SJSA1 (cell line): Measurements from ENCODE around the gene KCNG1. TPM values are rescaled to one million over a fixed set of nuclear protein-coding genes. Genes with fewer than 3 reads are reported as not detected.

ENCODE experiments used
- DNase-seq, 2 experiments: peaks; one replicate each; pipeline ENCODE4 v3.0.0-alpha.2; 2015 to 2020; ENCODE audit warnings: low spot score in 2 of 2, low read depth in 1 of 2
- H3K27ac ChIP-seq: fragments of 250-450 bp; sonication (Bioruptor Pico); 2 replicates; pipeline ENCODE4 v1.5.1; 2020; ENCODE audit warnings: mild to moderate bottlenecking, moderate library complexity
- H3K27me3 ChIP-seq: fragments of 250-450 bp; sonication (Bioruptor Pico); replicated peaks from 2 replicates; pipeline ENCODE4 v1.5.1; 2020; ENCODE audit warnings: mild to moderate bottlenecking, moderate library complexity
- H3K36me3 ChIP-seq: fragments of 250-450 bp; sonication (Bioruptor Pico); 2 replicates; pipeline ENCODE4 v1.5.1; 2020; ENCODE audit warnings: mild to moderate bottlenecking
- H3K4me1 ChIP-seq: fragments of 250-450 bp; sonication (Bioruptor Pico); replicated peaks from 2 replicates; pipeline ENCODE4 v1.6.1; 2021; ENCODE audit warnings: mild to moderate bottlenecking
- H3K4me3 ChIP-seq: fragments of 250-450 bp; sonication (Bioruptor Pico); 2 replicates; pipeline ENCODE4 v1.5.1; 2020; ENCODE audit warnings: mild to moderate bottlenecking
- H3K9me3 ChIP-seq: fragments of 250-450 bp; sonication (Bioruptor Pico); replicated peaks from 2 replicates; pipeline ENCODE4 v1.5.1; 2020; ENCODE audit warnings: mild to moderate bottlenecking
- total RNA-seq: library from RNA; depleted of rRNA; stranded (reverse); fragments of >200 nt; shearing (Covaris generic); gene quantifications from 2 replicates; pipeline ENCODE4 v1.2.3, GENCODE V29; 2014; rRNA removed

Gene KCNG1
- 17.7 and 31.0 TPM in 2 replicates for total RNA-seq

DNA sequence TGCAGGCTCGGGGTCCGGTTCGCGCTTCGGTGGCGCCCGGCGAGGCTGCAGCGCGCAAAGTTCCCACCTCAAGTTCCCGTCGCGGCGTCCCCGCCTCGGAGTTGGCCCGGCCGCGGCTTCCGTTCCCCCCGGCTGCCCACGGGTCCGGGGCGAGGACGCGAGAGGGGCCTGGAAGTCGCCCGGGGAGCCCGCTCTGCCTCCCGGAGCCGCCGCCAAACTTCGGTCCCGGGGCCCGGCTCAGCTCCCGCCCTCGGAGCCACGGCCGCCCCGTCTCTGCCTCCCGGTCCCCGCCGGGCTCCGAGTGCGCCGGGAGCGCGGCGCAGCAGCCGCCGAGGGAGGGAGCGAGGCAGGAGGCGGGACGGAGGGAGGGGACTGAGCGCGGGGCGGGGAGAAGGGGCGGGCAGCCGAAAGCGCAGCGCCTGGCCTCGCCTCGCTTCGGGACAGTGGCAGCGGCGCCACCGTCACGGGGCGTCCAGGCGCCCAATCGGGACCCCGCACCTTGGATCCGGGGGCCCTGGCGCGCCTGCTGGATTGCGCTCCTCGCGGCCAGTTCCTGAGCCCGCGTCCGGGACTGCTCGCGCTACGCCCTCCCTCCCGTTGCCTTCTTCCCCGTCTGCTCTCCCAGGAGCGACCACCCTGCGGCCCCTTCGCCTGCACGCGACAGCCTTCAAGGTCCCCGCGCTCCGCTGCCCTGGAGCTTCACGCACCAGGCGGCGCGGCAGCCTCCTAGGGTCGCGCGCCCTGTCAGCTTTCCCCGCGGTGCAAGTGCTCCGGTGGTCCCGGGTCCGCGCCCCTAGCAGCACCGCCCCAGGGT, at the start of gene KCNG1:
Gene KCNG1 (minus strand): TSS at position 305 of the 814 bp plus-strand sequence. CDS start 12,769 bp downstream, outside the sequence.
- H3K27me3 ChIP-seq: no peaks in the 10 kb centered on the region; the same call in 1 of the 2 replicates
- peaks cover 17% of the 10 kb centered on the region for H3K4me1 ChIP-seq
- 0 out of 2 replicates have a peak within 1 kb of the TSS, but pooled peaks have one; percentile 13 for H3K27ac ChIP-seq
- peaks cover 4% of the 10 kb centered on the region for H3K9me3 ChIP-seq
- H3K36me3 ChIP-seq: no peaks in the 10 kb centered on the region; the same call in 1 of the 2 replicates
- peak within 1 kb of the TSS; percentile 71 for H3K4me3 ChIP-seq
- DNase-seq: peak; percentile 73 to 82

- H3K27me3 ChIP-seq: peaks cover 38% of the 10 kb centered on the region
Measured at GRCh38 chr20:51070621-51071020, 47.7 kb upstream of the KCNG1 start.

DNA sequence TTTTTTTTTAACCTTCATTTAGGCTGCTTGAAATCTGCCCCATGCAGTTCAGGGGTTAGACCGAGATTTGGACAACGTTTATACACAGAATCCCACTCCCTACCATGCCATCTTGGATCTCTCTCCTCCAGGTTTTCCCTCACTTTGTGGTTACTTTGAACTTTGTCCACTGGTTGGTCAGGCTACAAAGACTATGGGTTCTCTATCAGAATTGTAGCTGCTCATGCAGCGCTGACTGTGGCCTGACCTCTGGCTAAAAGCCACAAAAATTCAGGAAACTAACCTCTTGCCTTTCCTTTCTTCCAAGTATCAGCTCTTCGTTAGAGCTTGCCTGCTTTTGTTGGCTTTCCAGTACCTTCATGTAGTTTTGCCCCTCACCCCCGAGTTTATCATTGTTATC, 44.9 kb upstream of the KCNG1 start:
- no peak for DNase-seq
- Histone ChIP-seq H3K36me3 (no peaks in the 10 kb centered on the region), H3K4me3 (no peak overlapping the region), H3K4me1 (no peaks in the 10 kb centered on the region), H3K27ac (no peak overlapping the region), H3K27me3 (peaks cover 41% of the 10 kb centered on the region), H3K9me3 (no peaks in the 10 kb centered on the region; the same call in 1 of the 2 replicates)

More at GRCh38 chr20:51070621-51071020, 47.7 kb upstream of the KCNG1 start:
- Histone ChIP-seq H3K27ac (no peak overlapping the region), H3K9me3 (no peaks in the 10 kb centered on the region; the same call in 1 of the 2 replicates), H3K4me3 (no peak overlapping the region), H3K36me3 (no peaks in the 10 kb centered on the region), H3K4me1 (no peaks in the 10 kb centered on the region)
- no peak for DNase-seq

- no peak overlapping the region for H3K4me3 ChIP-seq
- H3K27me3 ChIP-seq: peaks cover 33% of the 10 kb centered on the region
- no peaks in the 10 kb centered on the region for H3K36me3 ChIP-seq
- no peaks in the 10 kb centered on the region for H3K4me1 ChIP-seq
- no peaks in the 10 kb centered on the region for H3K9me3 ChIP-seq
- no peak for DNase-seq
- H3K27ac ChIP-seq: no peak overlapping the region
Measured at GRCh38 chr20:51065615-51066014, 42.7 kb upstream of the KCNG1 start.

- Histone ChIP-seq H3K27me3 (peaks cover 28% of the 10 kb centered on the region), H3K4me3 (no peak overlapping the region), H3K36me3 (no peaks in the 10 kb centered on the region), H3K27ac (no peak overlapping the region), H3K4me1 (no peaks in the 10 kb centered on the region), H3K9me3 (no peaks in the 10 kb centered on the region)
- DNase-seq: no peak
Measured at GRCh38 chr20:51064137-51064536, 41.2 kb upstream of the KCNG1 start.

GRCh38 chr20:51062065-51062464, 39.2 kb upstream of the KCNG1 start:
- H3K4me3 ChIP-seq: no peak overlapping the region
- no peaks in the 10 kb centered on the region for H3K4me1 ChIP-seq
- H3K36me3 ChIP-seq: no peaks in the 10 kb centered on the region
- no peak overlapping the region for H3K27ac ChIP-seq
- 0 out of 2 replicates have a peak, but pooled peaks cover under 1% of the 10 kb centered on the region for H3K9me3 ChIP-seq
- DNase-seq: no peak
- H3K27me3 ChIP-seq: peaks cover 16% of the 10 kb centered on the region

DNA sequence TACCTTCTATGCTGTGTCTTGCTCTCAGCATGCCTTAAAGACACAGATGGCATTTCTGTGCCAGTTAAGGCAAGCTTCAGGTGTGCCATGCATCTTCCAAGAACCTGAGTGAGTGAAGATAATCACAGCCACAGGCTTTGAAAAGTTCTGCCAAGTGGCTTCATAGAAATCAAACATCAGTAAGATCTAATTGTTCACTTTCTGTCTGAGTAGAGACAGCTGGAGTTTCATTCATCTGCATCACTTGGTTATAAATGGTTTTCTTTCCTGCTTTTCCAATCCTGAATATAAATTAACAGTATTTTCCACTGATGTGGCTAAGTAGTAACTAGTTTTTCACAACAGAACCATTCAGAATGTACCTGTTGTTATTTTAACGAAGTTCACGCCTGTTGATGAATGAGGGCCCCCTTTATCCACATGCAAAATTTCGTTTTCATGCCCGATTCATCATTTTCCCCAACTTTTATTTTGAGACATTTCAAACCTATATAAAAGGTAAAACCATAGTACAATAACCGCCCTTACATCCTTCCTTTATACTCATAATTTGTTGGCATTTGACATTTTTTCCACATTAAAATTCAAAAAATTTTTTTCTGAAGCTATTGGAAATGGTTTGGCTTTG, 38.6 kb upstream of the KCNG1 start:
- H3K27ac ChIP-seq: no peak overlapping the region

GRCh38 chr20:51060301-51060700, 37.4 kb upstream of the KCNG1 start:
- H3K9me3 ChIP-seq: 0 out of 2 replicates have a peak, but pooled peaks cover 3% of the 10 kb centered on the region
- no peaks in the 10 kb centered on the region for H3K4me1 ChIP-seq
- DNase-seq: no peak
- H3K27me3 ChIP-seq: peaks cover 18% of the 10 kb centered on the region
- no peaks in the 10 kb centered on the region for H3K36me3 ChIP-seq
- no peak overlapping the region for H3K4me3 ChIP-seq
- no peak overlapping the region for H3K27ac ChIP-seq

More for the DNA sequence above, 38.6 kb upstream of the KCNG1 start:
- H3K27me3 ChIP-seq: peaks cover 15% of the 10 kb centered on the region
- H3K9me3 ChIP-seq: 0 out of 2 replicates have a peak, but pooled peaks cover 3% of the 10 kb centered on the region
- H3K36me3 ChIP-seq: no peaks in the 10 kb centered on the region
- H3K4me1 ChIP-seq: no peaks in the 10 kb centered on the region
- no peak for DNase-seq
- H3K4me3 ChIP-seq: no peak overlapping the region

DNA sequence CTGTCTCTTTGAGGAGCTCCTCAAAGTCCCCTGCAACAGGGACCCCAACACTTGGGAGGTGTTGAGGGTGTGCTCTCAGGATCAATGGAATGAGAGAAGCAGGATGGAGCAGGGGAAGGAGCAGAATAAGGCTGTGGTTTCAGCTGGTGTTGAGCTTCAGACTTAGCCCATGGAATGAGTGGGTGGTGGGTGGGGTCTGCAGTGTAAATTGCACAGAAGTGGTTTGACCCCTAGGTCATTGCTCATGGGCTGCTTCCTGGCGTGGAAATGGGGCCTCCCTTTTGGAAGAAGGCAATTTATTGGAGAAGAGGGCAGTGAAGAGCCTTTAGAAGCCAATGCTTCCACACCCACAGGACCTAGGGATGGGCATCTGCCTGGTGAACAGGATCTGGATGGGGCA, 37.0 kb upstream of the KCNG1 start:
- no peak for DNase-seq
- H3K4me3 ChIP-seq: no peak overlapping the region
- 0 out of 2 replicates have a peak, but pooled peaks cover 3% of the 10 kb centered on the region for H3K9me3 ChIP-seq
- H3K4me1 ChIP-seq: no peaks in the 10 kb centered on the region
- no peaks in the 10 kb centered on the region for H3K36me3 ChIP-seq
- H3K27me3 ChIP-seq: peaks cover 21% of the 10 kb centered on the region
- H3K27ac ChIP-seq: no peak overlapping the region

GRCh38 chr20:51058017-51058416, 35.1 kb upstream of the KCNG1 start:
- H3K4me1 ChIP-seq: no peaks in the 10 kb centered on the region
- DNase-seq: no peak
- no peak overlapping the region for H3K27ac ChIP-seq
- no peak overlapping the region for H3K4me3 ChIP-seq
- H3K27me3 ChIP-seq: peaks cover 24% of the 10 kb centered on the region
- 0 out of 2 replicates have a peak, but pooled peaks cover 3% of the 10 kb centered on the region for H3K9me3 ChIP-seq
- H3K36me3 ChIP-seq: no peaks in the 10 kb centered on the region

GRCh38 chr20:51054233-51054632, 31.3 kb upstream of the KCNG1 start:
- H3K36me3 ChIP-seq: no peaks in the 10 kb centered on the region
- H3K27ac ChIP-seq: no peak overlapping the region
- H3K9me3 ChIP-seq: peaks cover 3% of the 10 kb centered on the region; the same call in 1 of the 2 replicates
- H3K4me3 ChIP-seq: no peak overlapping the region
- DNase-seq: no peak
- H3K27me3 ChIP-seq: peaks cover 29% of the 10 kb centered on the region
- H3K4me1 ChIP-seq: no peaks in the 10 kb centered on the region

DNA sequence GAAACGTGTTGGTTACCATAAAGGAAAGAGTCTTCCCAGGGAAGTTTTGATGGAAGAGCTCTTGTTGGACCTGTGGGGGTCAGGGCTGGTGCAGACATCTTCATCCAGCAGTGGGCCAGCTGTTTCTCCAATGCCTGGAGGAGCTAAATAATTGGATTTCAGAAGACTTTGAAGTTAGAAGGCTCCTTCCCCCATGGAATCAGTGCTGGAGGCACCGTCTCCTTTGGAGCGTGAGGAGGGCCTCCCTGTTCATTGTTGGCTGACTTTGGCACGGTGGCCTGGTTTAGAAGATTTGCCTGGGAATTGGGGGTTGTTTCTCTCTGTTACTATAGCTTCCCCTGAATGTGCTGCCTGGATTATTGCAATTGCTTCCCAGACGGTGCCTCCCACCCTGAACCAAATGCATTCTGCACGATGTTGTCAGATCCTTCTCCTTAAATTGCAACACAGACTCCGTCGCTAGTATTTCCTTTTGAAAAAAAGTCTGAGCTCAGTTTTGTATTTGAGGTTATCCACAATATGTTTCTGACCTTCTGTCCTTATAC, 27.7 kb upstream of the KCNG1 start:
- Histone ChIP-seq H3K4me1 (no peaks in the 10 kb centered on the region), H3K27me3 (peaks cover 20% of the 10 kb centered on the region), H3K36me3 (no peaks in the 10 kb centered on the region), H3K4me3 (no peak overlapping the region), H3K27ac (no peak overlapping the region), H3K9me3 (no peaks in the 10 kb centered on the region; the same call in 1 of the 2 replicates)
- no peak for DNase-seq

GRCh38 chr20:51046021-51046985, 23.4 kb upstream of the KCNG1 start:
- no peak for DNase-seq
- peaks cover 5% of the 10 kb centered on the region; the same call in 1 of the 2 replicates for H3K4me1 ChIP-seq
- H3K36me3 ChIP-seq: no peaks in the 10 kb centered on the region
- H3K4me3 ChIP-seq: no peak overlapping the region
- no peak overlapping the region for H3K27ac ChIP-seq
- H3K9me3 ChIP-seq: no peaks in the 10 kb centered on the region; the same call in 1 of the 2 replicates
- peaks cover 10% of the 10 kb centered on the region; the same call in 1 of the 2 replicates for H3K27me3 ChIP-seq
